ENCODE measurements around the gene OR1D5. TPM values are rescaled to one million over a fixed set of nuclear protein-coding genes. Genes with fewer than 3 reads are reported as not detected.

Gene OR1D5
- total and polyA plus RNA-seq, 4 donors: not detected

GRCh38 chr17:3015890-3016289, 47.5 kb downstream of the OR1D5 start:
- no peak for DNase-seq
- no peaks in the 10 kb centered on the region for H3K4me1 ChIP-seq (ENCODE audit: control insufficient read depth in 5 of 5, insufficient read depth in 5 of 5, low read length in 5 of 5)
- no peak overlapping the region for H3K4me3 ChIP-seq
- no peak for ATAC-seq (ENCODE audit: insufficient read depth, low FRiP score)
- H3K36me3 ChIP-seq (ENCODE audit: control insufficient read depth in 4 of 4, insufficient read depth in 4 of 4, low read length in 4 of 4): no peaks in the 10 kb centered on the region
- 82 to 89% methylated on average over 7 of the region's 7 CpGs for WGBS, 2 donors
- no peak overlapping the region for H3K27ac ChIP-seq (ENCODE audit: low read depth in 1 of 2, low read length in 1 of 2)
- no peaks in the 10 kb centered on the region for H3K9me3 ChIP-seq (ENCODE audit: control insufficient read depth in 4 of 4, insufficient read depth in 3 of 4, low read length in 3 of 4)
- no peaks in the 10 kb centered on the region for H3K27me3 ChIP-seq (ENCODE audit: control insufficient read depth in 3 of 3, insufficient read depth in 3 of 3, low read length in 2 of 3)
- H3K9ac ChIP-seq (ENCODE audit: insufficient read depth in 1 of 2, low read length in 2 of 2): no peak overlapping the region
- TF ChIP-seq CTCF (IDR thresholded peaks at IDR 0.05; ENCODE audit: control extremely low read depth, extremely low read depth): no peak

- peak; percentile 64 to 72 (median 66) for DNase-seq
- no peaks in the 10 kb centered on the region for H3K9me3 ChIP-seq (ENCODE audit: control insufficient read depth in 4 of 4, insufficient read depth in 3 of 4, low read length in 3 of 4)
- ATAC-seq (ENCODE audit: insufficient read depth, low FRiP score): peak; percentile 73
- H3K27ac ChIP-seq (ENCODE audit: low read depth in 1 of 2, low read length in 1 of 2): no peak overlapping the region
- H3K4me1 ChIP-seq (ENCODE audit: control insufficient read depth in 5 of 5, insufficient read depth in 5 of 5, low read length in 5 of 5): no peaks in the 10 kb centered on the region
- no peak overlapping the region for H3K4me3 ChIP-seq
- no peak overlapping the region for H3K9ac ChIP-seq (ENCODE audit: insufficient read depth in 1 of 2, low read length in 2 of 2)
- H3K36me3 ChIP-seq (ENCODE audit: control insufficient read depth in 4 of 4, insufficient read depth in 4 of 4, low read length in 4 of 4): peaks cover 0 to 3% (median 0%) of the 10 kb centered on the region in 4 donors
- WGBS, 2 donors: 63 to 75% methylated on average over 21 of the region's 21 CpGs
- peak; percentile 72 for TF ChIP-seq CTCF (IDR thresholded peaks at IDR 0.05; ENCODE audit: control extremely low read depth, extremely low read depth)
- H3K27me3 ChIP-seq (ENCODE audit: control insufficient read depth in 3 of 3, insufficient read depth in 3 of 3, low read length in 2 of 3): no peaks in the 10 kb centered on the region
Observed at GRCh38 chr17:3012926-3013581, 50.4 kb downstream of the OR1D5 start.

Other genes with a start within 250 kb of the OR1D5 start
- not detected for gene OR1D2, start 40.8 kb upstream of the OR1D5 start, total RNA-seq
- gene OR1D2, start 40.8 kb upstream of the OR1D5 start, polyA plus RNA-seq: not detected
- gene OR1G1, start 63.9 kb upstream of the OR1D5 start, total RNA-seq: not detected
- not detected for gene OR1G1, start 63.9 kb upstream of the OR1D5 start, polyA plus RNA-seq
- not detected for gene OR1A2, start 133.9 kb upstream of the OR1D5 start, total RNA-seq
- gene OR1A2, start 133.9 kb upstream of the OR1D5 start, polyA plus RNA-seq: not detected
- not detected for gene OR1A1, start 144.1 kb upstream of the OR1D5 start, total RNA-seq
- not detected for gene OR1A1, start 144.1 kb upstream of the OR1D5 start, polyA plus RNA-seq
- not detected for gene OR3A1, start 234.8 kb upstream of the OR1D5 start, total RNA-seq
- gene OR3A1, start 234.8 kb upstream of the OR1D5 start, polyA plus RNA-seq: not detected